GM12878 (cell line): Measurements from ENCODE around the gene PIP4K2B. TPM values are rescaled to one million over a fixed set of nuclear protein-coding genes. Genes with fewer than 3 reads are reported as not detected.

Experiments used
- ATAC-seq: fragments of 200-7000 bp; cut with Tn5 transposase; 3 replicates; pipeline ENCODE4 v1.9.1; 2020; ENCODE audit warnings: mild to moderate bottlenecking, moderate library complexity
- BruUV-seq: library from RNA; stranded (reverse); fragments of 400-500 nt; replicated peaks from 2 replicates; lab custom pipeline; 2021; lab: Mats Ljungman, UMichigan
- CTCF ChIA-PET: fragments of 300-600 bp; sonication (Branson Sonifier 250); formaldehyde crosslinking; extraction: SDS; loops from one replicate; lab custom pipeline; 2021; ENCODE audit warnings: inconsistent platforms; lab: Yijun Ruan, JAX
- POLR2A ChIA-PET: fragments of 350-600 bp; formaldehyde crosslinking; extraction: SDS; loops from one replicate; lab custom pipeline; 2021; ENCODE audit warnings: inconsistent platforms; lab: Charles Lee
- RAD21 ChIA-PET: fragments of 300-600 bp; sonication (Branson Sonifier 250); formaldehyde crosslinking; loops from one replicate; lab custom pipeline; 2023; ENCODE audit warnings: antibody characterized with exemption; ENCODE audit not compliant: unreplicated experiment; lab: Charles Lee
- SMC1A ChIA-PET: fragments of 300-600 bp; sonication (Branson Sonifier 250); formaldehyde crosslinking; loops from one replicate; lab custom pipeline; 2023; ENCODE audit not compliant: unreplicated experiment, uncharacterized antibody; lab: Charles Lee
- DNase-seq: peaks from one replicate; pipeline ENCODE4 v3.0.0-alpha.2; 2011; ENCODE audit warnings: low read depth, low spot score
- FAIRE-seq: peaks from 3 replicates; lab custom pipeline; 2011; peaks lifted over from hg19 to GRCh38; lab: Jason Lieb, UNC
- H2AFZ ChIP-seq: 2 replicates; pipeline ENCODE4 v1.6.0; 2011; ENCODE audit warnings: low read depth, low read length, control low read depth; ENCODE audit not compliant: control insufficient read depth
- H3K27ac ChIP-seq: 2 replicates; pipeline ENCODE4 v1.5.1; 2011; ENCODE audit warnings: control low read depth; ENCODE audit not compliant: control insufficient read depth, insufficient read depth
- H3K27me3 ChIP-seq, 2 experiments: replicated peaks in 1 of 2; 2 replicates each; pipeline versions ENCODE4 v1.6.0 to v1.6.1; 2011; ENCODE audit warnings: low read length in 1 of 2; ENCODE audit not compliant: control insufficient read depth in 2 of 2, insufficient read depth in 2 of 2
- H3K36me3 ChIP-seq, 2 experiments: 2 replicates each; pipeline ENCODE4 v1.5.1; 2011; ENCODE audit warnings: low read length in 1 of 2; ENCODE audit not compliant: control insufficient read depth in 2 of 2, insufficient read depth in 2 of 2
- H3K4me1 ChIP-seq: 2 replicates; pipeline ENCODE4 v1.6.1; 2011; ENCODE audit warnings: mild to moderate bottlenecking, low read length, moderate library complexity, mixed read lengths; ENCODE audit not compliant: control insufficient read depth, insufficient read depth
- H3K4me2 ChIP-seq: 2 replicates; pipeline ENCODE4 v1.6.0; 2011; ENCODE audit warnings: control low read depth; ENCODE audit not compliant: control insufficient read depth, insufficient read depth
- H3K4me3 ChIP-seq: fragments of 200-600 bp; sonication (generic); 2 replicates; pipeline ENCODE4 v1.5.1; 2016
- H3K79me2 ChIP-seq: 2 replicates; pipeline ENCODE4 v1.6.0; 2011; ENCODE audit warnings: low read length; ENCODE audit not compliant: control insufficient read depth, insufficient read depth
- H3K9ac ChIP-seq: 2 replicates; pipeline ENCODE4 v1.8.0; 2011; ENCODE audit warnings: low read length, control low read depth, mixed read lengths; ENCODE audit not compliant: control insufficient read depth, insufficient read depth
- H3K9me3 ChIP-seq: replicated peaks from 3 replicates; pipeline ENCODE4 v1.5.1; 2011; ENCODE audit warnings: mild to moderate bottlenecking, low read length; ENCODE audit not compliant: control insufficient read depth, insufficient read depth
- H4K20me1 ChIP-seq: 2 replicates; pipeline ENCODE4 v1.6.0; 2011; ENCODE audit not compliant: control insufficient read depth, insufficient read depth
- BMI1 ChIP-seq: fragments of 450-650 bp; IDR thresholded peaks from 2 replicates; pipeline ENCODE4 v1.6.1; 2016; ENCODE audit warnings: mild to moderate bottlenecking, moderate library complexity, borderline replicate concordance
- FOXM1 ChIP-seq: IDR thresholded peaks from 2 replicates; pipeline ENCODE4 v1.6.1; 2012; ENCODE audit warnings: low read depth, mild to moderate bottlenecking, inconsistent platforms, low read length, moderate library complexity
- IKZF2 ChIP-seq, 2 experiments: fragments of 450-650 bp; IDR thresholded peaks; 2 replicates each; pipeline ENCODE4 v1.6.1; 2017; ENCODE audit warnings: mild to moderate bottlenecking in 2 of 2, moderate library complexity in 2 of 2
- MEF2B ChIP-seq: fragments of 450-650 bp; IDR thresholded peaks from 2 replicates; pipeline ENCODE4 v1.6.1; 2018; ENCODE audit warnings: mild to moderate bottlenecking, moderate library complexity; ENCODE audit not compliant: partially characterized antibody, poor library complexity, severe bottlenecking
- MLLT1 ChIP-seq: fragments of 450-650 bp; IDR thresholded peaks from 2 replicates; pipeline ENCODE4 v1.6.1; 2016; ENCODE audit warnings: mild to moderate bottlenecking
- NBN ChIP-seq: fragments of 450-650 bp; IDR thresholded peaks from 2 replicates; pipeline ENCODE4 v1.6.1; 2016
- NFYB ChIP-seq: IDR thresholded peaks from 2 replicates; pipeline ENCODE4 v1.6.1; 2011; ENCODE audit warnings: low read depth, mild to moderate bottlenecking, low read length, improper control_type of control experiment, moderate library complexity; ENCODE audit not compliant: insufficient read depth
- PKNOX1 ChIP-seq: fragments of 450-650 bp; IDR thresholded peaks from 2 replicates; pipeline ENCODE4 v1.6.1; 2016; ENCODE audit warnings: mild to moderate bottlenecking
- PML ChIP-seq: IDR thresholded peaks from 2 replicates; pipeline ENCODE4 v1.6.1; 2012; ENCODE audit warnings: low read length, inconsistent platforms
- SPI1 ChIP-seq: IDR thresholded peaks from 2 replicates; pipeline ENCODE4 v1.6.1; 2011; ENCODE audit warnings: low read depth, mild to moderate bottlenecking, low read length, moderate library complexity, borderline replicate concordance; ENCODE audit not compliant: insufficient read depth
- WGBS: methylation state at CpG from one replicate; pipeline ENCODE4 v1.1.6; 2016; ENCODE audit warnings: low lambda C conversion rate; ENCODE audit not compliant: insufficient replicate concordance, insufficient coverage; ENCODE audit errors: missing lambda C conversion rate; 5-methylcytosine and 5-hydroxymethylcytosine counted together
- in situ Hi-C: fragments of 300-500 bp; cut with MboI; formaldehyde crosslinking; loops from 9 replicates; pipeline ENCODE4 v1.14.3; 2018; ENCODE audit warnings: mixed read lengths
- intact Hi-C: fragments of 100-400 bp; cut with micrococcal nuclease; formaldehyde crosslinking; loops from one replicate; pipeline ENCODE4 v1.14.2; 2022; ENCODE audit not compliant: unreplicated experiment
- polyA plus RNA-seq, 11 experiments: library from polyadenylated mRNA; depleted of rRNA in 4 of 11; unstranded in 6 of 11; stranded (reverse) in 5 of 11; fragments of >200 nt; fragmentation: Nextera tagmentation in 4 of 11; fragmentation: Illumina TruSeq in 1 of 11; extraction: Ambion mirVana in 4 of 11; extraction: Trizol in 1 of 11; gene quantifications; 1 replicate in 1 of 11; 2 replicates in 10 of 11; pipeline versions ENCODE4 v1.2.1 to v1.2.3, GENCODE V29; 2011 to 2016; ENCODE audit warnings: inconsistent platforms in 2 of 11, missing spikeins in 2 of 11, low read depth in 1 of 11
- total RNA-seq, 4 experiments: library from RNA; depleted of rRNA in 3 of 4; stranded (reverse); fragments of >200 nt in 3 of 4; fragmentation: Illumina TruSeq in 1 of 4; extraction: Trizol in 1 of 4; gene quantifications; 2 replicates each; pipeline versions ENCODE4 v1.2.1 to v1.2.3, GENCODE V29; 2013 to 2021
- TF ChIP-seq, protein P1 (sequence below): IDR thresholded peaks from 2 replicates; pipeline ENCODE4 v1.6.1; 2012; ENCODE audit warnings: low read length, inconsistent platforms
- TF ChIP-seq, protein P2 (sequence below): IDR thresholded peaks from 2 replicates; pipeline ENCODE4 v1.6.1; 2011; ENCODE audit warnings: mild to moderate bottlenecking, low read depth, low read length, moderate library complexity; ENCODE audit not compliant: insufficient replicate concordance

PIP4K2B gene
- total and polyA plus RNA-seq, 10 of the 15 experiments (the other 5 are each of a cell fraction or from before 2014, with no cell fraction given): 3.8 to 30.3 (median 18.2) TPM

DNA sequence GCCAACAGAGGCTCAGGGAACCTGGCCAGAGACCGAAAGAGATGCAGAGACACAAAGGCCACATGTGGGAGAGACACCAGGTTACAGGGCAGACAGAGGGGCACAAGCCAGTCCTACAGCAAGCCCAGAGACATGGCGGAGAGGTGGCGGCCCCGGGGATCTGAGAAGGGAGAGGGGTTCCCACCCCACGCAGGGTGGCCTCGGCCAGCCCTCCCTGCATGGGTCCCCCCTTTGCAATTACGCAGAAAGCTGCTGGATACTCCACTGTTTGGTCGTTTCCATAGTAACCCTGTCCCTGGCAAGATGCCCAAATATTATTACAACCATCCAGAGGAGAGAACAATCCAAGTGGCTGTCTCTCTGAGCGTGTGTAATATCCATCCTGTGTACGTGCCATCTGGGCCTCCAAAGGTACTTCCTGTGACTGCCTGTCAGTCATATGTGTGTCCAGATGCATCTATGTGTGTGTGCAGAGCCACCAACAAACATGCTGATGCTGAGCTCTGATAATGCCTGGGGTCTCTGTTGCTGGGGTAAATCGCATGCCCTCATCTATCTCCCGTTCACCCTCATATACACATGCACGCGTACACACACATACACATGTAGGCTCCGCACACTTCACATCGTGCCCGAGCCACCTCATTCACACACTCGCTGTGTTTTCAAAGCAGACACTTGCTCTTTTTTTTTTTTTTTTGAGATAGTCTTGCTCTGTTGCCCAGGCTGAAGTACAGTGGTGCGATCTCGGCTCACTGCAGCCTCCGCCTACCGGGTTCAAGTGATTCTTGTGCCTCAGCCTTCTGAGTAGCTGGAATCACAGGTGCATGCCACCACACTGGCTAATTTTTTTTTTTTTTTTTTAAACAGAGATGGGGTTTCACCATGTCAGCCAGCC lies 56.7 kb downstream of the PIP4K2B start:
- intact Hi-C loops (no loop called here), in situ Hi-C loops (no loop called here)
- Histone ChIP-seq H3K9ac (no peak overlapping the region), H2AFZ (no peak overlapping the region), H3K79me2 (peaks cover 40% of the 10 kb centered on the region), H3K9me3 (no peaks in the 10 kb centered on the region), H4K20me1 (no peaks in the 10 kb centered on the region), H3K4me1 (peaks cover 34% of the 10 kb centered on the region), H3K4me2 (peak overlapping the region; percentile 18), H3K4me3 (no peak overlapping the region), H3K36me3 (peaks cover 4 to 10% of the 10 kb centered on the region in 2 experiments; a peak in 3 of 4 replicates), H3K27me3 (no peaks in the 10 kb centered on the region), H3K27ac (no peak overlapping the region)
- ATAC-seq (no peak), DNase-seq (no peak), FAIRE-seq (no peak)
- no peak for TF ChIP-seq FOXM1
- no peak for TF ChIP-seq NFYB
- peak; percentile 91 for TF ChIP-seq PKNOX1
- TF ChIP-seq BMI1: 0 out of 2 replicates have a peak, but pooled peaks have one; percentile 22
- no peak for TF ChIP-seq IKZF2 (IDR thresholded peaks at IDR 0.05)
- TF ChIP-seq, protein P1, sequence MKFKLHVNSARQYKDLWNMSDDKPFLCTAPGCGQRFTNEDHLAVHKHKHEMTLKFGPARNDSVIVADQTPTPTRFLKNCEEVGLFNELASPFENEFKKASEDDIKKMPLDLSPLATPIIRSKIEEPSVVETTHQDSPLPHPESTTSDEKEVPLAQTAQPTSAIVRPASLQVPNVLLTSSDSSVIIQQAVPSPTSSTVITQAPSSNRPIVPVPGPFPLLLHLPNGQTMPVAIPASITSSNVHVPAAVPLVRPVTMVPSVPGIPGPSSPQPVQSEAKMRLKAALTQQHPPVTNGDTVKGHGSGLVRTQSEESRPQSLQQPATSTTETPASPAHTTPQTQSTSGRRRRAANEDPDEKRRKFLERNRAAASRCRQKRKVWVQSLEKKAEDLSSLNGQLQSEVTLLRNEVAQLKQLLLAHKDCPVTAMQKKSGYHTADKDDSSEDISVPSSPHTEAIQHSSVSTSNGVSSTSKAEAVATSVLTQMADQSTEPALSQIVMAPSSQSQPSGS: no peak
- TF ChIP-seq, protein P2, sequence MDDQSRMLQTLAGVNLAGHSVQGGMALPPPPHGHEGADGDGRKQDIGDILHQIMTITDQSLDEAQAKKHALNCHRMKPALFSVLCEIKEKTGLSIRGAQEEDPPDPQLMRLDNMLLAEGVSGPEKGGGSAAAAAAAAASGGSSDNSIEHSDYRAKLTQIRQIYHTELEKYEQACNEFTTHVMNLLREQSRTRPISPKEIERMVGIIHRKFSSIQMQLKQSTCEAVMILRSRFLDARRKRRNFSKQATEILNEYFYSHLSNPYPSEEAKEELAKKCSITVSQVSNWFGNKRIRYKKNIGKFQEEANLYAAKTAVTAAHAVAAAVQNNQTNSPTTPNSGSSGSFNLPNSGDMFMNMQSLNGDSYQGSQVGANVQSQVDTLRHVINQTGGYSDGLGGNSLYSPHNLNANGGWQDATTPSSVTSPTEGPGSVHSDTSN: peak; percentile 76
- TF ChIP-seq SPI1: no peak
- TF ChIP-seq MEF2B: no peak
- 0 out of 2 replicates have a peak, but pooled peaks have one; percentile 27 for TF ChIP-seq MLLT1
- no peak for TF ChIP-seq NBN
- TF ChIP-seq PML: no peak
- ChIA-PET POLR2A (interaction anchor here (0.7 to 1.7 kb wide), 3 partner anchors 11 to 61 kb away, joined by 3 to 5 read pairs (median 3); no protein-coding TSS in a partner anchor), CTCF (interaction anchor here (1.0 to 4.1 kb wide), 2 partner anchors 7 to 65 kb away, joined by 4 to 47 read pairs; no protein-coding TSS in a partner anchor), SMC1A (interaction anchor here (1.1 kb wide), 1 partner anchor 66 kb away, joined by 3 read pairs; no protein-coding TSS in a partner anchor), RAD21 (interaction anchor here (1.3 kb wide), 1 partner anchor 65 kb away, joined by 4 read pairs; no protein-coding TSS in a partner anchor)
- BruUV-seq: no TSS peak
- 54% methylated on average over 18 of the region's 22 CpGs for WGBS
